HepG2 (cell line): Measurements from ENCODE around the gene LDLRAP1. TPM values are rescaled to one million over a fixed set of nuclear protein-coding genes. Genes with fewer than 3 reads are reported as not detected.

ENCODE experiments used
- ARHGAP35 ChIP-seq: sonication (generic); formaldehyde crosslinking; IDR thresholded peaks from 2 replicates; pipeline ENCODE4 v1.9.0; 2022; ENCODE audit warnings: mild to moderate bottlenecking, inconsistent platforms, moderate library complexity, missing genetic modification reagents, borderline replicate concordance
- ATF5 ChIP-seq: sonication (generic); formaldehyde crosslinking; IDR thresholded peaks from 2 replicates; pipeline ENCODE4 v1.4.0; 2020; ENCODE audit warnings: mild to moderate bottlenecking, low read depth, missing genetic modification reagents
- FOXM1 ChIP-seq: sonication (generic); formaldehyde crosslinking; IDR thresholded peaks from 2 replicates; pipeline ENCODE4 v1.5.0; 2020; ENCODE audit warnings: missing genetic modification reagents
- HES4 ChIP-seq: sonication (generic); formaldehyde crosslinking; IDR thresholded peaks from 2 replicates; pipeline ENCODE4 v1.9.0; 2021; ENCODE audit warnings: mild to moderate bottlenecking, missing genetic modification reagents, borderline replicate concordance
- HOMEZ ChIP-seq: IDR thresholded peaks from 2 replicates; pipeline ENCODE4 v1.6.1; 2016; ENCODE audit warnings: low read depth
- IRF9 ChIP-seq: sonication (generic); formaldehyde crosslinking; IDR thresholded peaks from 2 replicates; pipeline ENCODE4 v1.8.0; 2022; ENCODE audit warnings: missing genetic modification reagents, mild to moderate bottlenecking, borderline replicate concordance
- MEIS1 ChIP-seq: sonication (generic); formaldehyde crosslinking; IDR thresholded peaks from 2 replicates; pipeline ENCODE4 v1.9.0; 2021; ENCODE audit warnings: mild to moderate bottlenecking, missing genetic modification reagents, moderate library complexity, borderline replicate concordance
- MZF1 ChIP-seq: sonication (generic); formaldehyde crosslinking; IDR thresholded peaks from 2 replicates; pipeline ENCODE4 v1.8.1; 2023; ENCODE audit warnings: mild to moderate bottlenecking, missing genetic modification reagents, borderline replicate concordance
- NFKBIZ ChIP-seq: IDR thresholded peaks from 2 replicates; pipeline ENCODE4 v1.6.1; 2018; ENCODE audit warnings: missing genetic modification reagents, missing compliant biosample characterization
- PBX2 ChIP-seq: IDR thresholded peaks from 2 replicates; pipeline ENCODE4 v1.6.1; 2016; ENCODE audit warnings: control low read depth
- RXRA ChIP-seq: sonication (generic); formaldehyde crosslinking; IDR thresholded peaks from 2 replicates; pipeline ENCODE4 v1.5.1; 2020; ENCODE audit warnings: missing genetic modification reagents
- RXRB ChIP-seq: IDR thresholded peaks from 2 replicates; pipeline ENCODE4 v1.6.1; 2016; ENCODE audit warnings: borderline replicate concordance, missing genetic modification reagents, missing compliant biosample characterization
- TFDP1 ChIP-seq: IDR thresholded peaks from 2 replicates; pipeline ENCODE4 v1.6.1; 2016; ENCODE audit warnings: missing compliant biosample characterization, missing genetic modification reagents, borderline replicate concordance
- ZFP91 ChIP-seq: sonication (generic); formaldehyde crosslinking; IDR thresholded peaks from 2 replicates; pipeline ENCODE4 v1.9.0; 2022; ENCODE audit warnings: missing genetic modification reagents, mild to moderate bottlenecking, borderline replicate concordance
- ZNF280B ChIP-seq: sonication (generic); formaldehyde crosslinking; IDR thresholded peaks from 2 replicates; pipeline ENCODE4 v1.5.0; 2020; ENCODE audit warnings: missing genetic modification reagents, mild to moderate bottlenecking, borderline replicate concordance
- ZNF335 ChIP-seq: sonication (generic); formaldehyde crosslinking; IDR thresholded peaks from 2 replicates; pipeline ENCODE4 v1.4.0; 2020; ENCODE audit warnings: missing genetic modification reagents
- ZNF558 ChIP-seq: sonication (generic); formaldehyde crosslinking; IDR thresholded peaks from 2 replicates; pipeline ENCODE4 v1.9.0; 2022; ENCODE audit warnings: mild to moderate bottlenecking, missing genetic modification reagents, borderline replicate concordance
- ZNF598 ChIP-seq: sonication (generic); formaldehyde crosslinking; IDR thresholded peaks from 2 replicates; pipeline ENCODE4 v1.5.1; 2020; ENCODE audit warnings: mild to moderate bottlenecking, missing genetic modification reagents, borderline replicate concordance
- ZNF614 ChIP-seq: IDR thresholded peaks from 2 replicates; pipeline ENCODE4 v1.6.1; 2018; ENCODE audit warnings: missing biosample characterization, missing genetic modification reagents, inconsistent platforms, borderline replicate concordance
- ZNF644 ChIP-seq: IDR thresholded peaks from 2 replicates; pipeline ENCODE4 v1.6.1; 2016; ENCODE audit warnings: low read depth
- polyA plus RNA-seq, 8 experiments: library from polyadenylated mRNA; depleted of rRNA in 3 of 8; stranded (reverse) in 7 of 8; unstranded in 1 of 8; fragments of >200 nt; fragmentation: Illumina TruSeq in 4 of 8; extraction: Trizol in 4 of 8; gene quantifications; 2 replicates each; pipeline versions ENCODE4 v1.2.1 to v1.2.3, GENCODE V29; 2011 to 2016; ENCODE audit warnings: low read depth in 4 of 8, missing spikeins in 1 of 8, mixed read lengths in 1 of 8; ENCODE audit not compliant: insufficient read depth in 1 of 8
- total RNA-seq, 5 experiments: library from RNA; depleted of rRNA; stranded (reverse); fragments of >200 nt; fragmentation: Illumina TruSeq; extraction: Trizol; gene quantifications; 2 replicates each; pipeline ENCODE4 v1.2.3, GENCODE V29; 2016; ENCODE audit warnings: low read depth in 1 of 5

The LDLRAP1 gene
- total and polyA plus RNA-seq, 2 of the 13 experiments (the other 11 are each of a cell fraction or from before 2014, with no cell fraction given) = 7.2 to 12.1 TPM

GRCh38 chr1:25550683-25551310 lies 7.4 kb downstream of the LDLRAP1 start (continued):
- TF ChIP-seq ZFP91 (no peak), ZNF644 (peak; percentile 52; the same call in 1 of the 2 replicates), MZF1 (CRISPR knock-in tag) (no peak), RXRB (peak; percentile 81; the same call in 1 of the 2 replicates), HES4 (CRISPR knock-in tag) (no peak), RXRA (CRISPR knock-in tag) (peak; percentile 59; the same call in 1 of the 2 replicates), FOXM1 (CRISPR knock-in tag) (no peak), ZNF335 (CRISPR knock-in tag) (no peak), NFKBIZ (CRISPR knock-in tag) (no peak), ZNF614 (CRISPR knock-in tag) (peak; percentile 37; the same call in 1 of the 2 replicates), HOMEZ (CRISPR knock-in tag) (no peak), PBX2 (CRISPR knock-in tag) (0 out of 2 replicates have a peak, but pooled peaks have one; percentile 28), ZNF558 (CRISPR knock-in tag) (no peak), ARHGAP35 (CRISPR knock-in tag) (no peak), ZNF280B (CRISPR knock-in tag) (no peak), TFDP1 (CRISPR knock-in tag) (no peak), ATF5 (CRISPR knock-in tag) (no peak), IRF9 (CRISPR knock-in tag) (no peak), MEIS1 (no peak; the same call in 1 of the 2 replicates), ZNF598 (CRISPR knock-in tag) (no peak)
